Neural cell (in vitro differentiated cells): Measurements from ENCODE around the gene HIGD1C.

Experiments used
- CTCF ChIP-seq: fragments of 450-650 bp; IDR thresholded peaks from 2 replicates; pipeline ENCODE4 v1.5.1; 2014; ENCODE audit warnings: antibody characterized with exemption, mild to moderate bottlenecking, moderate library complexity; ENCODE audit not compliant: poor library complexity, severe bottlenecking
- EP300 ChIP-seq: fragments of 450-650 bp; conservative IDR thresholded peaks from 2 replicates; pipeline ENCODE4 v1.6.1; 2014; ENCODE audit warnings: antibody characterized with exemption, mild to moderate bottlenecking, moderate library complexity; ENCODE audit not compliant: poor library complexity, severe bottlenecking
- RAD21 ChIP-seq: fragments of 450-650 bp; conservative IDR thresholded peaks from 2 replicates; pipeline ENCODE4 v1.6.1; 2014; ENCODE audit warnings: antibody characterized with exemption, mild to moderate bottlenecking, moderate library complexity
- TAF1 ChIP-seq: IDR thresholded peaks from 2 replicates; pipeline ENCODE4 v1.6.1; 2012; ENCODE audit warnings: low read depth
- TF ChIP-seq, protein P1 (sequence below): IDR thresholded peaks from 2 replicates; pipeline ENCODE4 v1.6.1; 2012; ENCODE audit warnings: borderline replicate concordance

- TF ChIP-seq, protein P1, sequence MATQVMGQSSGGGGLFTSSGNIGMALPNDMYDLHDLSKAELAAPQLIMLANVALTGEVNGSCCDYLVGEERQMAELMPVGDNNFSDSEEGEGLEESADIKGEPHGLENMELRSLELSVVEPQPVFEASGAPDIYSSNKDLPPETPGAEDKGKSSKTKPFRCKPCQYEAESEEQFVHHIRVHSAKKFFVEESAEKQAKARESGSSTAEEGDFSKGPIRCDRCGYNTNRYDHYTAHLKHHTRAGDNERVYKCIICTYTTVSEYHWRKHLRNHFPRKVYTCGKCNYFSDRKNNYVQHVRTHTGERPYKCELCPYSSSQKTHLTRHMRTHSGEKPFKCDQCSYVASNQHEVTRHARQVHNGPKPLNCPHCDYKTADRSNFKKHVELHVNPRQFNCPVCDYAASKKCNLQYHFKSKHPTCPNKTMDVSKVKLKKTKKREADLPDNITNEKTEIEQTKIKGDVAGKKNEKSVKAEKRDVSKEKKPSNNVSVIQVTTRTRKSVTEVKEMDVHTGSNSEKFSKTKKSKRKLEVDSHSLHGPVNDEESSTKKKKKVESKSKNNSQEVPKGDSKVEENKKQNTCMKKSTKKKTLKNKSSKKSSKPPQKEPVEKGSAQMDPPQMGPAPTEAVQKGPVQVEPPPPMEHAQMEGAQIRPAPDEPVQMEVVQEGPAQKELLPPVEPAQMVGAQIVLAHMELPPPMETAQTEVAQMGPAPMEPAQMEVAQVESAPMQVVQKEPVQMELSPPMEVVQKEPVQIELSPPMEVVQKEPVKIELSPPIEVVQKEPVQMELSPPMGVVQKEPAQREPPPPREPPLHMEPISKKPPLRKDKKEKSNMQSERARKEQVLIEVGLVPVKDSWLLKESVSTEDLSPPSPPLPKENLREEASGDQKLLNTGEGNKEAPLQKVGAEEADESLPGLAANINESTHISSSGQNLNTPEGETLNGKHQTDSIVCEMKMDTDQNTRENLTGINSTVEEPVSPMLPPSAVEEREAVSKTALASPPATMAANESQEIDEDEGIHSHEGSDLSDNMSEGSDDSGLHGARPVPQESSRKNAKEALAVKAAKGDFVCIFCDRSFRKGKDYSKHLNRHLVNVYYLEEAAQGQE = no peak
- TF ChIP-seq EP300 = no peak
- no peak for TF ChIP-seq CTCF
- no peak for TF ChIP-seq RAD21
- no peak for TF ChIP-seq TAF1
Measured at GRCh38 chr12:51004504-51004903, 52.2 kb downstream of the HIGD1C start.
